ENCODE results near the gene GRB2.
"Not testable (repeated sequence)": the region's sequence is repeated elsewhere in the genome, so short reads cannot be mapped to it uniquely, and the experiment has no call there.

Gene GRB2

DNA sequence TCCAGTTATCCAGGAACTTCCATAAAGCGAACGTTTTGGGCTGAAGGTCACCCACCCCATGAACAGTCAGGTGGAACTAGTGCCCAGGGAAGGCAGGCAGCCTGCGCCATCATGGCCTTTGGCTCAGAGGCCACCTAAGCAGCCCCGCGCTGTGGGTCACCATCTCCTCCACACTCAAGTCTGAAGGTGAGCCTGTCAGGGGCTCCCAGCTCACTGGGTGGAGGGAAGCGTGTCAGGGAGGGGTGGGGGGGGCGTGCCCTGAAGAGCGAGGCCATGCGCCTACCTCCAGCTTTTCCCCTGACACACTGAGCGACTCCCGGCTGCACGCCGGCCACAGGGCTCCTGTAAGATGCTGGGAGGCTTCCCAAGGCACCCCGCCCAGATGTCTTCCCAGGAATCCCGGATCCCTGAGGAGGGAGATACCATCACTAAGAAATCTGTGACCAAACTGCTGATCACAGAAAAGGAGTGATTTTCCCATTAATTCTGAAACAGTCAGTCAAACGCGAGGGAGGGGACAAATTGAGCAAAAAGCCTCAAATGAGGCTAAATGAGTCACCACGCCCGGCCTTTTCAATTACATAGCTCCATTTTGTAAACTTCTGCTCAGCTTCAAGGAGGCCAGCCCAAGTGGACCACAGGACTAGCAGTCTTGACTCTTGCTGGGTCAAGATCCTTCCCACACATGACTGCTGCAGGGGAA lies 89.8 kb downstream of the GRB2 start:
- no peak for DNase-seq

DNA sequence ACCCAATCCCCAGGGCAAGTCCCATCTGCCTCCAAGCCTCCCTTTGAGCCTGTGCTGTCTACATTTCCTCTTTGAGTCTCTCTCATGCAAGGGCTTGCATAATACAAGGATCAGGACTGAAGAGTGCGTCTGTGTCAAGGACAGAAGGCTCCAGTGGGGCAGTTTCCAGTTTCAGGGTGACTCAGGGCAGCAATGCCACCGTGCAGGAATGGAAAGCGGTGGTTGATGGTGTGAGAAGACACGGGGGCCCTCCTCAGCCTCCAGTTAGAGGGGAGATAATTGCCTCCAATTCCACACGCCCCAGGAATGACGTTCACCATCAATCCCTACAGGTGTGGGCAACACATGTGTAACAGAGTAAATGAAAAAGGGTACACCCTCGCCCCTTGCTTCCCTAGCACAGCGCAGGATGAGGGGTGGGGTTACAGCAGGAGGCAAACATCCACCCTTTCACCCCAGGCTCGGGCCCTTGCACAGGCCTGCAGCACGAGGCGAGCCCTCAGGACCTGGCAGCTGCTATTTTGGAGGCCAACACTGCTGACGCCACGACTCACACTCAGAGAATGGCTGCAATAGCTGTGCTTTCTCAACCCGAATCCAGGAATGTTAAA lies 91.4 kb downstream of the GRB2 start:
- no peak for DNase-seq

DNA sequence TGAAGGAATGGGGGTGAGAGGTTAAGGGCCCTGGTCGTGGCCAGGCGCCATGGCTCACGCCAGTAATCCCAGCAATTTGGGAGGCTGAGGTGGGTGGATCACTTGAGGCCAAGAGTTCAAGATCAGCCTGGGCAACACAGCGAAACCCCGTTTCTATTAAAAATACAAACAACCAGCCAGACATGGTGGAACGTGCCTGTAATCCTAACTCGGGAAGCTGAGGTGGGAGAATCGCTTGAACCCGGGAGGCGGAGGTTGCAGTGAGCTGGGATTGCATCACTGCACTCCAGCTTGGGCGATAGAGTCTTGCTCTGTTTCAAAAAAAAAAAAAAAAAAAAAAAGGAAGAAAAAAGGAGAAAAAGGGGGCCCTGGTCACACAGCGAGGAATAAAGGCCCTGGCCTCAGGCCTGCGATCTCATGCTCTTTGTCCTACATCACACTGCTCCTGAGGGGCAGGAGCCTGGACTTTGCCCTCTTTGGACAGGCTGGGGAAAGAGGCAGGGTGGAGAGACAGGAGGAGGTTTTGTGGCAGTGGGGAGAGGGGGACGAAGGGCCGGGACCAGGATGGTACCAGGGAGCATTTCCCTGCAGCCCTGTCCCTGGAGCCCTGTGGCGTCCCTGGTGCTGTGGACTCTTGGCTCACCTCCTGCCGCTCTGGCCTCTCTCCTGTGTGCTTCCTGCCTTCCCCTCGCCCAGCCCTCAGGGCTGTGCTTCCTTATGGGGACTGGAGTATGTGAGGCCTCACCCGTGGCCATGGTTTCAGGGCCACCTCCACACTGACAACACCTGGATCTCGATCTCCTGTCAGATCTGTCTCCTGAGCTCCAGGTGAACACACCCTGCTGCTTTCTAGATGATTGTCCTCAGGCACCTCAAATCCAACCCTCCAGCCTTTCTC lies 96.5 kb downstream of the GRB2 start:
- DNase-seq = no peak

DNA sequence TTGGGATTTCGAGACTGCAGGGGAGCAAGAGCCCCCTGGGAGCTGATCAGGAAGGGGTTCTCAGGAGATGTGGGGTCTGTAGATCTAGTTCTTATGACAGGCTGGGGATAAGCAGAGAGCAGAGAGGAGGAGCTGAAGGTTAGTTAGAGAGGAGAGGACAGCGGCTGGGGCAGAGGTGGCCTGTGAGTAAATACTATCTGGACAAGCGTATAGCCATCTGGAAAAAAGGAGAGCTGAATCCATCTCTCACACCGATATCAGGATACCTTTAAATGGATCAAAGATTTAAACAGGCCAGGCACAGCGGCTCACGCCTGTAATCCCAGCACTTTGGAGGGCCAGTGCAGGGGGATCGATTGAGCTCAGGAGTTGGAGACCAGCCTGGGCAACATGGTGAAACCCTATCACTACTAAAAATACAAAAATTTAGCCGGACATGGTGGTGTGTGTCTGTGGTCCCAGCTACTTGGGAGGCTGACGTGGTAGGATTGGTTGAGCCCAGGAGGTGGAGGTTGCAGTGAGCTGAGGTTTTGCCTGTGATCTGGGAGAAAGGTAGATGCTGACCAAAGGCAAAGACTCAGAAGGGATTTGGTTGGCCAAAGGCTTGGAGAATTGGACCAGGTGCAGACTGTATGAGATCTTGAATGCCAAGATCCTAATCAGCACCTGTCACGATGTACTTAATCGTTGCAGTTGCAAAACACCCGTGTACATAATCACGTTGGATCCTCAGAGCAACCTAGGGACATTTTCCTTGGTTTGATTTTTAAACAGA lies 97.3 kb downstream of the GRB2 start:
- DNase-seq = no peak

DNA sequence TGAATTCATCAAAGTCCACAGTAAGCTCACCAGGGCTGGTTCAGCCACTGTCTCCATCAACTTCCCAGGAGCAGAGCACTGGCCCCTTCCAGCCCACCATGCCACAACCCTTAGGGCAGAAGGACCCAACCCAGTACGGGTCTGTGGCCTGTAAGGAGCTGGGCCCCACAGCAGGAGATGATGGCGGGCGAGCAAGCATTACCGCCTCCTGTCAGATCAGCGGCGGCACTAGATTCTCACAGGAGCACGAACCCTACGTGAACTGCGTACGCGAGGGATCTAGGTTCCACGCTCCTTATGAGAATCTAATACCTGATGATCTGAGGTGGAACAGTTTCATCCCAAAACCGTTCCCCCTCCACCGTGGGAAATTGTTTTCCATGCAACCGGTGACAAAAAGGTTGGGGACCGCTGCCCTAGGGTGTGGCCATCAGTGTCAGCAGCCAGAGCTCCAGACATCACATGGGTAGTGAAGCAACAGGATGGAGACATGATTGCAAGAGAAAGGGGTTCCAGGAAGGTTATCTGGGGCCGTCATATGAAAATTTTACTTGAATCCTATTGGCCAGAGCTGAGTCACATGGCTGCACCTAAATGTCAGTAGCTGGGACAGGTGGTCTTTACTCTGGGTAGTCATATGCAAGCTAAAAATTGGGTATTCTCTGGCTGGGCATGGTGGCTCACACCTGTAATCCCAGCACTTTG lies 103.8 kb downstream of the GRB2 start:
- no peak for DNase-seq

DNA sequence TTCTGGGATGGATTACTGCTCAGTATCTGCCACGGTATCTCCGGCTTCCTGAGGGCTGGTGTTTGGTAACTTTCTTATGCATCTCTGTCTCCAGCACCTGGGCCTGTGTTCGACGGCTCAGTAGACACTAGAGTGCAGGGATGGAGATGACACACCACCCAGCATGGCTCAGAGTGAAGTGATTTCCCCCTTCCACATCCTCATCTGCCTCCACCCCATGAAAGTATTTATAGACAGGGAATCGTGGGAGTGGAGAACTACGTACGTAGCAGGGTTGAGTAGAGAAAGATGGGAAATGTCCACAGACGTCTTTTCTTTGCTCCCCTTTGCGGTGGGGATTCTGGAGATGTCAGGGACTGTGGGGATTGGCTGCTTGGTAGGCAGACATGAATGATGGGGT lies 104.4 kb downstream of the GRB2 start:
- no peak for DNase-seq

DNA sequence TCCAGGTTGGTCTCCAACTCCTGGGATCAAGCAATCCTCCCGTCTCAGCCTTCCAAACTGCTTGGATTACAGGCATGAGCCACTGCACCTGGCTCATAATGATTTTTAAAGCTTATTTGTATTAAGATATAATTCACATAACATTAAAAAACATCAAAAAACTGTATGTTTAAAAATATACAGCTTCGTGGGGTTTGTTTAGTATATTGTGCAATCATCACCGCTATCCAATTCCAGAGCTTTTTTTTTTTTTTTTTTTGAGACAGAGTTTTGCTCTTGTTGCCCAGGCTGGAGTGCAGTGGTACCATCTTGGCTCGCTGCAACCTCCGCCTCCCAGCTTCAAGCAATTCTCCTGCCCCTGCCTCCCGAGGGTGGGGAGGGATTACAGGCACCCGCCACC lies 105.2 kb downstream of the GRB2 start:
- no peak for DNase-seq

DNA sequence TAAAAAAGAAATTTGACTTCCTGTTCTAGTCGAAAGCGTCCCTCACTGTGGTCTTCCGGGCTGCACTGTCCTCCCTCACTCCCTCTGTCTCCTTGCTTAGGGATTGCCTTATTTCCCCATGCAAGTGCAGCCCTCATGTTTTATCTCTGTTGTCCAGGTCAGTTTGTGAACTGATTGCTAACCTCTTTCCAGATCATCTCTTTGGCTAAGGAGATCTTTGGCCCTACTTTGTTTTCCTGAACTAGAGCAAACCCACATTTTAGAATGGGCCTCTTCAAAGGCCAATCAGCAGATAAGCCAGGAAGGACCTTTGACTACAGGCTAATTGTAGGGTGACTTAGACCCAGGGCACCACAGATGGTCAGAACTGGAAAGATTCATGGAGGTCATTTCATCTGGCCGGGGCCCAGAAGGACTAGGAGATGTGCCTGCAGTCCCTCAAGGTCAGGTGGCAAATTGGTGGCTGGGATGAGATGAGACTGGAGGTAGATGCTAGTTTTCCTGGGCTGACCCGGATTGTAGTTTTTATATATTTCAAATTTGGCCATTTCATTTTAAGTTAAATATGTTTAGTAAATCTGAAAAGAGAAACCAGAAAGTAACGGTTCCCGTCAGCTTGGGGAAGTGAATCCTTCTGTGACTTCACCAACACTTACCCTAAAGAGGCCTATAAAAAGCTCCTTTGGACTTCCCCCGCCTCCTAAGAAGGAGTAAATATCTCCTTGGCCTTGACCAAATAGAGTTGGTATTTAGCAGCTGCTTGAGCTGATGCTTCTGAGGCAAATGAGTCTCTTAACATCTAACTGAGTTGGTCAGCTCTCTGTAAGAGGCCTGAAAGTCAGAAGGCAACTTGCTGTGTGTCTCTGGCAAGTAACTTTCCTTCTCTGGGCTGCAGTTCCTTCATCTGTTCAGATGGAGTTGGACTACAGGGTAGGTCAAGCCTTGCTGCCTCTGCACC lies 110.0 kb downstream of the GRB2 start:
- no peak for DNase-seq

DNA sequence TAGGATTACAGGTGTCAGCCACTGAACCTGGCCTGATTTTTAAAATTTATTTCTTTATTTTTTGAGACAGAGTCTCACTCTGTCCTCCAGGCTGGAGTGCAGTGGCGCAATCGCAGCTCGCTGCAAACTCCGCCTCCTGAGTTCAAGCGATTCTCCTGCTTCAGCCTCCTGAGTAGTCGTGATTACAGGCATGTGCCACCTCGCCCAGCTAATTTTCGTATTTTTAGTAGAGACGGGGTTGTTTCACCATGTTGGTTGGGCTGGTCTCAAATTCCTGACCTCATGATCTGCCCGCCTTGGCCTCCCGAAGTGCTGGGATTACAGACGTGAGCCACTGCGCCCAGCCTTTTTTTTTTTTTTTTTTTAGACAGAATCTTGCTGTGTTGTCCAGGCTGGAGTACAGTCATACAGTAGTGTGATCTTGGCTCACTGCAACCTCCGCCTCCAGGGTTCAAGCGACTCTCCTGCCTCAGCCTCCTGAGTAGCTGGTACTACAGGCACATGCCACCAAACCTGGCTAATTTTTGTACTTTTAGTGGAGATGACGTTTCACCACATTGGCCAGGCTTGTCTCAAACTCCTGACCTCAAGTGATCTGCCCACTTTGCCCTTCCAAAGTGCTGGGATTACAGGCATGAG lies 112.5 kb downstream of the GRB2 start:
- DNase-seq = not testable (repeated sequence)

DNA sequence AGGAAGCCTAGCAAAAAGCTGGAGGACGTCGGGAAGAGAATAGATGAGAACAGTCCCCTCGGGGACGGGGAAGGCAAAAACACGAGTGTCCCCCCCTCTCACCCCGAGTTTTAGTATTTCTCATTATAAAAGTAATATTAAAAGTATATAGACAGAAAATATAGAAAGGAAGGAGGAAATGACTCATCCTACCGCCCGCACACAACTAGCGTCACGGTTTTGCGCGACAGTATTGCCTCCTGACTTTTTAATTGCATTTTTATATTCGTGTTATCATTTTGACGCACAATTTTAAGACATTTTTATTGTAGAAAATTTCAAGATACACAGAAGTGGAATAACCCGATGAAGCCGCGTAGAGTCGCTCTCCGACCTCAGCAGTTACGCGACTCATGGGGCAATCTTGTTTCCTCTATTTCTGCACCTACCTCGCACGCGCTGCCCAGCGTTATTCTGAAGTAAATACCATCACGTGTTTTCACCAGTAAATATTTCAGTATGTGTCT lies 115.6 kb downstream of the GRB2 start:
- DNase-seq = peak in 3 of 4 experiments; percentile 28 to 65 (median 39)

DNA sequence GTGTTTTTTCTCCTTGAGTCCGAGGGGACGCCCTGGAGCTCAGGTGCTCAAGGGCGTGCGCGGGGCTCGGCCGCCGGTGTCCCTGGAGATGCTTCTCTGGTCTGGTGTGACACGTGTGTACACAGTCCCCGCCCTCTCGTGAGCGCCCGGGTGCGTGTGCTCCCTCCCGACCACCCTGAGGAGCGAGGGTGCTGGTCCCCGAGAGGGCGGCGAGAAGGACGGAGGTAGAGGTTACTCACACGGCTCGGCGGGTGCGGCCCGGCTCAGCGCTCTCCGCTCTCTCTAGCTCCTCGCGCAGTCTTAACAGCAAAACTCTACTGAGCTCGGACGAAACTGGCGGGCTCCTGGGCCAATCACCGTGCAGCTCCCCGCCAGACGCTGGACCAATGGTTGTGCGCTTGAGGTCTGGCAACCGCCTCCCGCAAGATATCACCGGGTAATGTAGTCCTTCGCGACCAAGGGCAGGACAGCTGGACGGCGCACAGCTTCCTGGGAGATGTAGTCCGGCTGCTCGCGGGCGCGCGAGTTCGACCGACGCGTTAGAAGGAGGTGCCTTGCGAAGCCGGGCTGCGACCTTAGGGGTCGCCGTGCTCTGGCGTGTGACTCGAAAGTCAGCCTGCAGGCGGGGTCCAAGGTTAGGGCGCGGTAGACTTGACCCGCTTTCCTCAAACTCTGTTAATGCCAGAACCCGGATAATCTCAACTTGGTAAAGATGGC lies 116.2 kb downstream of the GRB2 start, which contains the start of gene SLC25A19:
SLC25A19 (minus strand) TSS at position 319 of the 717 bp plus-strand sequence. CDS start 2,669 bp downstream, outside the sequence.
- peak; percentile 87 to 93 (median 90) for DNase-seq

DNA sequence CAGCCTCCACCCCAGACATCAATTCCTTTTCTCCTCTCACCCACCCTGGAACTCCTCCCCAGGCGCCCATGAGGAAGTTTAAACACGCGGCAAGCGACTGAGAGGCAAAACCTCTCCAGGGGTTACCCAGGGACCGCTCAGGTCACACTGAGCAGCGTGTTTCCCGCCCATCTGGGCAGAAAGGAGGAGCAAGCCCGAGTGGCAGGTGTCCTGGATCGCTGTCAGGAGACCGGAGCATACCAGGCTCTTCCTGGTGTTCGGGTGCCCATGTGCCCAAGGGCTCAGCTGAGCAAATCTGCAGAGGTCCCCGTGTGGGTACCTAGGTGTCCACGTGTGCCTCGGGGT lies 116.7 kb downstream of the GRB2 start:
- peak in 1 of 4 experiments; percentile 35 for DNase-seq

DNA sequence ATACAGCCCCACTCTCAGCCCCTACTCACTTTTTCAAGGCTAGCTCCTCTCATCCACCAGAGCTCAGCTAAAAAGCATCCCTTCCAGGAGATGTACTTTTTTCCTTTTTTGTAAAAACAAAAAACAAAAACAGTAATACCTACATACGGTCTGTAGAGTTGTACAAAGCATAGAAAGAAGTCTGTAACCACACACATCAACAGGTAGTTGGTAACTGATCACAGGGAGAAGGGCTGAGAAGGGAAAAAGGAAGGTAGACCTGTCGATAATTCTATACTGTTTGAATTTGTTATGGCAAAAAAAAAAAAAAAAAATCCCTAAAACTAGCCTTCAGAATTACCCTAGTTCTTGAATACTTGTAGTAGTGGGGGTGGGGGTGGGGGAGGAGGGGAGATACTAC lies 117.1 kb downstream of the GRB2 start:
- no peak for DNase-seq

DNA sequence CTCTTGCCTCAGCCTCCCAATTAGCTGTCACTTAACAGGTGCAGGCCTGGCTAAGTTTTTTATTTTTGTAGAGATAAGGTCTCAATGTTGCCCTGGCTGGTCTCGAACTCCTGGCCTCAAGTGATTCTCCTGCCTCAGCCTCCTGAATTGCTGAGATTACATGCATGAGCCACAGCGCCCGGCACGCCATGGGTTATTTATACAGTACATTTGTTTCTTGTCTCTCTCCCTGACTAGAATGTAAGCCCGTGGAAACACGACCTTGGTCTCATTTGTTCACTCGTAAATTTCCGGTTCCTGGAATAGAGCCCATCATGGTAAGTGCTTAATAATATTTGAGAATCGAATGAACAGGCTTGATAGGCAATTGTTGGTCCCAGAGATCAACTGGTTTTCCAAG lies 118.3 kb downstream of the GRB2 start:
- no peak for DNase-seq

DNA sequence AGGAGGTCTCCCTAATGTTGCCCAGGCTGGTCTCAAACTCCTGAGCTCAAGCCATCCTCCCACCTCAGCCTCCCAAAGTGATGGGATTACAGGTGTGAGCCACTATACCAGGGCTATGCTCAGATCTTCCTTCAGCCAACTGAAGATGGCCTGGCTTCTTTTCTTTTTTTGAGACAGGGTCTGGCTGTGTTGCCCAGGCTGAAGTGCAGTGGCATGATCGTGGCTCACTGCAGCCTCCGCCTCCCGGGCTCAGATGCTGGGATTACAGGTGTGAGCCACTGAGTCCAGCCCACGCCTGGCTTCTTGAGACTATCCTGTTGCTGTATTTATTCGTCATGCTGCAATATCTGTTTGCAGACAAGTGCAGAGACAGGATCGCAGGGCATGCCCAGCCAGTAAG lies 120.4 kb downstream of the GRB2 start:
- no peak for DNase-seq

DNA sequence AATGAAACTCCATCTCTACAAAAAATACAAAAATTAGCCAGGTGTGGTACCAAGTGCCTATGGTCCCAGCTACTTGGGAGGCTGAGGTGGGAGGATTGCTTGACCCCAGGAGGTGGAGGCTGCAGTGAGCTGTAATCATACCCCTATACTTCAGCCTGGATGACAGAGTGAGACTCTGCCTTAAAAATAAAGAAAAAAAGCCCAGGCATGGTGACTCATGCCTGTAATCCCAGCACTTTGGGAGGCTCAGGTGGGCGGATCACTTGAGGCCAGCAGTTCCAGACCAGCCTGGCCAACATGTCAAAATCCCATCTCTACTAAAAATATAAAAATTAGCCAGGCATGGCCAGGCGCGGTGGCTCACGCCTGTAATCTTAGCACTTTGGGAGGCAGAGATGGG lies 125.3 kb downstream of the GRB2 start:
- DNase-seq = not testable (repeated sequence)

DNA sequence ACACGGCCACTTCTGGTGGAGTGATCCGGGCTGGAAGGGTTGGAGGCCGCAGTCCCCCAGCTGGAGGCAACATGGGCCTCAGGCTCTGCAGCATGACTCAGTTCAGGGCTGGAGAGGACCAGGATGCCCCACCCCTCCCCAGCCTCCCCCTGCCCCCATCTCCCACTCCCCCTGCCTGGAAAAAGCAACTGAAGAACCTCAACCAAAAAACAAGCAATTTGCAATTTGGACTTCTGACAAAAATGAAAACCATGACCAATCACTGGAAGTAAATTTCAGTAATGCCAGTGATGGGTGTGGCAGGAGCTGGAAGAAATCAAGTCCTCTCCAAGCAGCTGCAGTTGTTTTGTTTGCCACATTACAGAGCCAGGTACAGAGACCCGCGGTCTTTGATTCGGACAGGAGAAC lies 127.8 kb downstream of the GRB2 start:
- no peak for DNase-seq

DNA sequence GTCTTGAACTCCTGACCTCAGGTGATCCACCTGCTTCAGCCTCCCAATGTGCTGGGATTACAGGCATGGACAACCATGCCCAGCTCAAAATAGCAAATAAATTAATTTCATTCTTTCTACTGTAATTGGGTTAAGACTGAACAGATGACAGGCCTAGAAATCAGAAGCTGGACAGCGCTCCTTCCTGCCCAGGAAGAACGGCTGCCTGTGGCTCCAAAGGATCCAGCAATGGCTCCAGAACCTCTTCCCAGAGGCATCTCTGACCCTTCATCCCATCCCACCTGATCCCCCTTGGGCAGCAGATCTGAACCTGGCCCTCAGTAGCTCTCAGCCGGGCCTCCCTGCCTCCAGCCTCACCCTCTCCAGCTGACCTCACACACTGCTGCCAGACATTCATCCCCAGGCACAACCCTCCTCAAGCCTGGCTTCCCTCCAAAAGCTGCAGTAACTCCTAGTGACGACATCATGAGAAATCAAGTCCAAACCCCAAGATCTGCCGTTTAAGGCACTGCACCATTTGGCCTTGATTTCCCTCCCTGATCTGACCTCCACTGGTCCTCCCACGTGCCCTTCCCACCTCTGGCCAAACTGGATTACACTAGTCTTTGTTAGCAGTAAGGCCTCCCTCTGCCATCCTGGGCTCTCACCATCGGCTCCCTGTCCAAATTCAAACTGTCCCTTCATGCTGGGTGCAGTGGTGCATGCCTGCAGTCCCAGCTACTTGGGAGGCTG lies 131.3 kb downstream of the GRB2 start:
- DNase-seq = no peak

DNA sequence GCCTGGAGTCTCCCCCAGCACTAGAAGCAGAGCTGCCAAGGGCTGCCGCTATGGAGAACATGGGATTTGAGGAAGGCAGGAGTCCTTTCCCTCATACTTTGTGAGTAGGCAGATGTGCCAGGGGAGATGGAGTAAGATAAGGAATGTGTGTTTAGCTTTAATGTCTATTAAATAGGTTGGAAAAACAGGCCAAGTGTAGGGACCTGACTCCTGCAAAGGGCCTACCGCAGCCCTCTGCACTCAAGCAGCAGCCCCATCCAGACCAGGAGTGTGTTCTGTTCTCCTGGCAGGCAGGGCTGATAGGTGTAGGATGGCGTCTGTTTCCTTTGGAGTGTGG lies 132.7 kb downstream of the GRB2 start:
- DNase-seq = no peak
